ENCODE results near the gene AIG1.

Gene AIG1

GRCh38 chr6:143058987-143059386 lies 1.7 kb upstream of the AIG1 start:
- no peaks in the 10 kb centered on the region for H3K27me3 ChIP-seq (ENCODE audit: control insufficient read depth in 1 of 2, insufficient read depth in 2 of 2, low read length in 2 of 2)
- no peak overlapping the region for H3K4me3 ChIP-seq (ENCODE audit: low read depth in 1 of 2, low read length in 2 of 2)
- peaks cover 14% of the 10 kb centered on the region for H3K4me1 ChIP-seq (ENCODE audit: insufficient read depth, low read length)
- H3K9me3 ChIP-seq (ENCODE audit: low read length), result no peaks in the 10 kb centered on the region
- H3K36me3 ChIP-seq (ENCODE audit: insufficient read depth, low read length), result no peaks in the 10 kb centered on the region
- no peak overlapping the region for H3K27ac ChIP-seq (ENCODE audit: low read depth, low read length)
- H3K9ac ChIP-seq (ENCODE audit: low read length), result no peak overlapping the region

GRCh38 chr6:143059663-143060353 lies 881 bp upstream of the AIG1 start:
- H3K9ac ChIP-seq (ENCODE audit: low read length), result peak overlapping the region; percentile 81
- no peaks in the 10 kb centered on the region for H3K27me3 ChIP-seq (ENCODE audit: control insufficient read depth in 1 of 2, insufficient read depth in 2 of 2, low read length in 2 of 2)
- peaks cover 14% of the 10 kb centered on the region for H3K4me1 ChIP-seq (ENCODE audit: insufficient read depth, low read length)
- H3K9me3 ChIP-seq (ENCODE audit: low read length), result no peaks in the 10 kb centered on the region
- H3K4me3 ChIP-seq (ENCODE audit: low read depth in 1 of 2, low read length in 2 of 2), result peak overlapping the region; percentile 85 to 97
- peak overlapping the region; percentile 85 for H3K27ac ChIP-seq (ENCODE audit: low read depth, low read length)
- no peaks in the 10 kb centered on the region for H3K36me3 ChIP-seq (ENCODE audit: insufficient read depth, low read length)

- peak overlapping the region; percentile 81 for H3K9ac ChIP-seq (ENCODE audit: low read length)
- H3K36me3 ChIP-seq (ENCODE audit: insufficient read depth, low read length), result no peaks in the 10 kb centered on the region
- no peaks in the 10 kb centered on the region for H3K27me3 ChIP-seq (ENCODE audit: control insufficient read depth in 1 of 2, insufficient read depth in 2 of 2, low read length in 2 of 2)
- H3K9me3 ChIP-seq (ENCODE audit: low read length), result no peaks in the 10 kb centered on the region
- peaks cover 14% of the 10 kb centered on the region for H3K4me1 ChIP-seq (ENCODE audit: insufficient read depth, low read length)
- peak overlapping the region; percentile 85 to 97 for H3K4me3 ChIP-seq (ENCODE audit: low read depth in 1 of 2, low read length in 2 of 2)
- peak overlapping the region; percentile 85 for H3K27ac ChIP-seq (ENCODE audit: low read depth, low read length)
Observed at GRCh38 chr6:143060354-143060805, 309 bp upstream of the AIG1 start.

- Histone ChIP-seq H3K36me3 (ENCODE audit: insufficient read depth, low read length) (no peaks in the 10 kb centered on the region), H3K27me3 (ENCODE audit: control insufficient read depth in 1 of 2, insufficient read depth in 2 of 2, low read length in 2 of 2) (no peaks in the 10 kb centered on the region), H3K4me3 (ENCODE audit: low read depth in 1 of 2, low read length in 2 of 2) (peak overlapping the region in 1 of 2 donors; percentile 83), H3K4me1 (ENCODE audit: insufficient read depth, low read length) (peaks cover 14% of the 10 kb centered on the region), H3K9ac (ENCODE audit: low read length) (peak overlapping the region; percentile 86), H3K9me3 (ENCODE audit: low read length) (no peaks in the 10 kb centered on the region), H3K27ac (ENCODE audit: low read depth, low read length) (peak overlapping the region; percentile 90)
Observed at GRCh38 chr6:143061597-143062385, 1.1 kb downstream of the AIG1 start.

- H3K9me3 ChIP-seq (ENCODE audit: low read length), result no peaks in the 10 kb centered on the region
- no peak overlapping the region for H3K9ac ChIP-seq (ENCODE audit: low read length)
- no peaks in the 10 kb centered on the region for H3K36me3 ChIP-seq (ENCODE audit: insufficient read depth, low read length)
- no peak overlapping the region for H3K27ac ChIP-seq (ENCODE audit: low read depth, low read length)
- no peaks in the 10 kb centered on the region for H3K27me3 ChIP-seq (ENCODE audit: control insufficient read depth in 1 of 2, insufficient read depth in 2 of 2, low read length in 2 of 2)
- H3K4me1 ChIP-seq (ENCODE audit: insufficient read depth, low read length), result peaks cover 14% of the 10 kb centered on the region
- H3K4me3 ChIP-seq (ENCODE audit: low read depth in 1 of 2, low read length in 2 of 2), result no peak overlapping the region
Observed at GRCh38 chr6:143062551-143062950, 1.9 kb downstream of the AIG1 start.

DNA sequence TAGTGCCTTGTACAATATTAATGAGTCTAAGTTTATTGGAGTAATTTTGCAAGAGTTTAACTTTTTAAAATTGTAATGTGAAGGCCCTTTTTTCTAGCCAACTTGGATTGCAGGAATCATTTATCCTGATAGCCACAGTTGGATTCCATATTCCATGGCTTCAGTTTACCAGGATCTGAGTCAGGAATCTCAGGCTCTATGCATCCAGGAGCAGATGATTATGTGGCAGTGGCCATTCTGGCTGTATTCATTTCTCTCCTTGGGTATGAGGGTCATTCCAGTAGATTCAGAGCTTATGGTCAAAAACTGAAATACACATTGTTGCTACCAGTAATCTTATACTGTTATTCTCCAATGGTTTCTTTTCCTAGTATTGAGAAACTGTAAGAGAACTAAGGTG lies 2.9 kb downstream of the AIG1 start:
- no peaks in the 10 kb centered on the region for H3K36me3 ChIP-seq (ENCODE audit: insufficient read depth, low read length)
- H3K4me1 ChIP-seq (ENCODE audit: insufficient read depth, low read length), result peaks cover 14% of the 10 kb centered on the region
- H3K4me3 ChIP-seq (ENCODE audit: low read depth in 1 of 2, low read length in 2 of 2), result no peak overlapping the region
- no peak overlapping the region for H3K9ac ChIP-seq (ENCODE audit: low read length)
- no peak overlapping the region for H3K27ac ChIP-seq (ENCODE audit: low read depth, low read length)
- no peaks in the 10 kb centered on the region for H3K27me3 ChIP-seq (ENCODE audit: control insufficient read depth in 1 of 2, insufficient read depth in 2 of 2, low read length in 2 of 2)
- H3K9me3 ChIP-seq (ENCODE audit: low read length), result no peaks in the 10 kb centered on the region

DNA sequence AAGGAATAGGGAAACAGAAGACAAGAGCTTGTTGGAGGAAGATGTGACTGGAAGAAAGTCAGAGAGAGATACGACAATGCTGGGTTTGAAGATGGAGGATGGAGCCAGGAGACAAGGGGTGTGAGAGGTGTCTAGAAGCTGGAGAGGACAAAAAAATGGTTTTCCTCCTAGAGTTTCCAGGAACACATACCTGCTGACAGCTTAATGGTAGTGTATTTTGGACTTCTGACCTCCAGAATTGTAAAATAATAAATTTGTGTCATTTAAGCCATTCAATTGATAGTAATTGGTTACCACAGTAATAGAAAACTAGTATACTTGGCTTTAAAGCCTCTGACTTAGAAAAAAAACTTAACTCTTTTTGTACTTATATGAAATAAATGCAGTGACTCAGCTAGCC lies 3.6 kb downstream of the AIG1 start:
- Histone ChIP-seq H3K9me3 (ENCODE audit: low read length) (no peaks in the 10 kb centered on the region), H3K4me1 (ENCODE audit: insufficient read depth, low read length) (peaks cover 14% of the 10 kb centered on the region), H3K36me3 (ENCODE audit: insufficient read depth, low read length) (no peaks in the 10 kb centered on the region), H3K4me3 (ENCODE audit: low read depth in 1 of 2, low read length in 2 of 2) (no peak overlapping the region), H3K27me3 (ENCODE audit: control insufficient read depth in 1 of 2, insufficient read depth in 2 of 2, low read length in 2 of 2) (no peaks in the 10 kb centered on the region), H3K9ac (ENCODE audit: low read length) (no peak overlapping the region), H3K27ac (ENCODE audit: low read depth, low read length) (no peak overlapping the region)

- Histone ChIP-seq H3K4me1 (ENCODE audit: insufficient read depth, low read length) (peaks cover 8% of the 10 kb centered on the region), H3K27me3 (ENCODE audit: control insufficient read depth in 1 of 2, insufficient read depth in 2 of 2, low read length in 2 of 2) (no peaks in the 10 kb centered on the region), H3K4me3 (ENCODE audit: low read depth in 1 of 2, low read length in 2 of 2) (no peak overlapping the region), H3K9ac (ENCODE audit: low read length) (no peak overlapping the region), H3K27ac (ENCODE audit: low read depth, low read length) (no peak overlapping the region), H3K9me3 (ENCODE audit: low read length) (no peaks in the 10 kb centered on the region), H3K36me3 (ENCODE audit: insufficient read depth, low read length) (no peaks in the 10 kb centered on the region)
Observed at GRCh38 chr6:143064951-143065683, 4.4 kb downstream of the AIG1 start.

DNA sequence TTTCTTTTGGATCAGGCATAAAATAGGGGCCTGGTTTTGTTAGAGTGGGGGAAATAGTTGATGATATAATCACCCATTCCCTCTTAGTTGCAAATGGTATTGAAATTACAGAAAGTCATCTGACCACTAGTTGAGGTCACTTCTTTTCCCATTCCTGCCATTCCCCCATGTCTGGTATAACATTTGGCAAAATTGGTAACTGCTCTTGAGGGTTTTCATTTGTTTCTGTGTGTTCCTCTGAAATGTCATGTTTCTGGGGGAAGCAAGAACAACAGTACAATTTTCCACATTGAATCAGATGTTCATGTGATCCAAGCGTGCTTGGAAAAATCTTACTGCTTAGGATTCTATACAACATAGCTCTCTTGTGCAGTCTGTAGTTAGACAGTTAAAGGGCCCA lies 7.3 kb downstream of the AIG1 start:
- H3K4me1 ChIP-seq (ENCODE audit: insufficient read depth, low read length), result no peaks in the 10 kb centered on the region
- no peak overlapping the region for H3K9ac ChIP-seq (ENCODE audit: low read length)
- H3K27ac ChIP-seq (ENCODE audit: low read depth, low read length), result no peak overlapping the region
- no peaks in the 10 kb centered on the region for H3K9me3 ChIP-seq (ENCODE audit: low read length)
- H3K4me3 ChIP-seq (ENCODE audit: low read depth in 1 of 2, low read length in 2 of 2), result no peak overlapping the region
- no peaks in the 10 kb centered on the region for H3K36me3 ChIP-seq (ENCODE audit: insufficient read depth, low read length)
- H3K27me3 ChIP-seq (ENCODE audit: control insufficient read depth in 1 of 2, insufficient read depth in 2 of 2, low read length in 2 of 2), result no peaks in the 10 kb centered on the region

GRCh38 chr6:143074101-143074500 lies 13.4 kb downstream of the AIG1 start:
- no peak overlapping the region for H3K4me3 ChIP-seq (ENCODE audit: low read depth in 1 of 2, low read length in 2 of 2)
- no peaks in the 10 kb centered on the region for H3K4me1 ChIP-seq (ENCODE audit: insufficient read depth, low read length)
- H3K9me3 ChIP-seq (ENCODE audit: low read length), result no peaks in the 10 kb centered on the region
- H3K27ac ChIP-seq (ENCODE audit: low read depth, low read length), result no peak overlapping the region
- H3K27me3 ChIP-seq (ENCODE audit: control insufficient read depth in 1 of 2, insufficient read depth in 2 of 2, low read length in 2 of 2), result no peaks in the 10 kb centered on the region
- no peak overlapping the region for H3K9ac ChIP-seq (ENCODE audit: low read length)
- no peaks in the 10 kb centered on the region for H3K36me3 ChIP-seq (ENCODE audit: insufficient read depth, low read length)

DNA sequence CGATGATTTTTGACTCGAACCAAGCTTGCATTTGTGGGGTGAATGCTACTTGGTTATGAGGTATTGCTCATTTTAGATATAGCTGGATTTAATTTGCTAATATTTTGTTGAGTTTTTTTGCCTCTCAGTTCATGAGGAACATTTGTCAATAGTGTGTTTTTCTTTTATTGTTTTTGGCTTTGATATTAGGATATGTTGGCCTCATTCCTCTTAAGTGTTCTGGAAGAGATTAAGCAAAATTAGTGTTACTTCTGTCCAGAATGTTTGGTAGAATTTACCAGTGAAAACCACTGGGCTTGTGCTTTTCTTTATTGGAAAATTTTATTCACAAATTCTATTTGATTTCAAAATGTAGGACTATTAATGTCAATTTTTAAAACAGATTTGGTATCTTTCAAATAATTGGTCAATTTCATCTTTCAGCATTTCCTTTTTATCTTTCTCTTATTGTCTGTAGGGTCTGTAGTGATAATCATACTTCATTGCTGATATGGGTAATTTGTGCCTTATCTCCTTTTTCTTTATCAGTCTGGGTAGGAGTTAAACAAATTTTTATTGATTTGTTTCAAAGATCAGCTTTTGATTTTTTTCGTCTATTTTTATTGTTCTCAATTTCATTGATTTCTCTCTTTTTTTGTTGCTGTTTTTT lies 14.1 kb downstream of the AIG1 start:
- no peaks in the 10 kb centered on the region for H3K27me3 ChIP-seq (ENCODE audit: control insufficient read depth in 1 of 2, insufficient read depth in 2 of 2, low read length in 2 of 2)
- H3K27ac ChIP-seq (ENCODE audit: low read depth, low read length), result no peak overlapping the region
- no peak overlapping the region for H3K9ac ChIP-seq (ENCODE audit: low read length)
- H3K36me3 ChIP-seq (ENCODE audit: insufficient read depth, low read length), result no peaks in the 10 kb centered on the region
- no peak overlapping the region for H3K4me3 ChIP-seq (ENCODE audit: low read depth in 1 of 2, low read length in 2 of 2)
- no peaks in the 10 kb centered on the region for H3K4me1 ChIP-seq (ENCODE audit: insufficient read depth, low read length)
- H3K9me3 ChIP-seq (ENCODE audit: low read length), result no peaks in the 10 kb centered on the region
